ENCODE results near the gene NEK4.

- TF ChIP-seq CTCF (IDR thresholded peaks at IDR 0.05) (no peak), MEF2A (IDR thresholded peaks at IDR 0.05; ENCODE audit: borderline replicate concordance, low read depth) (no peak), JUND (IDR thresholded peaks at IDR 0.05) (no peak)
Measured at GRCh38 chr3:52794612-52795099, 23.9 kb upstream of the NEK4 start, which contains the start of gene ITIH3.
